CD4-positive, alpha-beta T cell (primary cell): Measurements from ENCODE around the gene HAS3. TPM values are rescaled to one million over a fixed set of nuclear protein-coding genes. Genes with fewer than 3 reads are reported as not detected.

Experiments
- ATAC-seq: fragments of 200-7000 bp; cut with Tn5 transposase; one replicate; pipeline ENCODE4 v1.10.0; 2022; ENCODE audit warnings: mild to moderate bottlenecking; ENCODE audit not compliant: poor library complexity
- CTCF ChIA-PET: fragments of 350-600 bp; sonication (Branson Sonifier 250); formaldehyde crosslinking; loops from one replicate; lab custom pipeline; 2021; ENCODE audit warnings: antibody characterized with exemption, inconsistent platforms; lab: Charles Lee
- POLR2A ChIA-PET: fragments of 350-600 bp; sonication (Branson Sonifier 250); formaldehyde crosslinking; loops from one replicate; lab custom pipeline; 2021; ENCODE audit warnings: antibody characterized with exemption, inconsistent platforms; lab: Charles Lee
- DNase-seq, 14 experiments: peaks; one replicate each; pipeline ENCODE4 v3.0.0-alpha.2; 2013 to 2020; ENCODE audit warnings: mixed read lengths in 2 of 14
- H3K27ac ChIP-seq, 2 donors: one replicate each; pipeline versions ENCODE4 v1.5.1 to v1.7.0; 2013; ENCODE audit warnings: low read length in 2 of 2, low read depth in 1 of 2, mild to moderate bottlenecking in 1 of 2
- H3K27me3 ChIP-seq, 2 experiments: 1 replicate in 1 of 2; 2 replicates in 1 of 2; pipeline versions ENCODE4 v1.6.1 to v1.7.0; 2013; ENCODE audit warnings: low read length in 2 of 2, control low read depth in 1 of 2, mild to moderate bottlenecking in 1 of 2, moderate library complexity in 1 of 2; ENCODE audit not compliant: insufficient read depth in 2 of 2, control insufficient read depth in 1 of 2
- H3K36me3 ChIP-seq: one replicate; pipeline ENCODE4 v1.6.1; 2013; ENCODE audit warnings: low read length, control low read depth; ENCODE audit not compliant: insufficient read depth
- H3K4me1 ChIP-seq: one replicate; pipeline ENCODE4 v1.6.1; 2013; ENCODE audit warnings: low read length, control low read depth; ENCODE audit not compliant: insufficient read depth
- H3K4me3 ChIP-seq: one replicate; pipeline ENCODE4 v1.5.1; 2013; ENCODE audit warnings: mild to moderate bottlenecking, low read length, moderate library complexity
- H3K9me3 ChIP-seq, 2 experiments: 1 replicate in 1 of 2; 2 replicates in 1 of 2; pipeline versions ENCODE4 v1.6.1 to v1.7.0; 2013; ENCODE audit warnings: low read length in 2 of 2, mild to moderate bottlenecking in 2 of 2, control low read depth in 1 of 2, moderate library complexity in 1 of 2; ENCODE audit not compliant: control insufficient read depth in 1 of 2, insufficient read depth in 1 of 2
- H3K27ac Mint-ChIP-seq: one replicate; pipeline ENCODE4 v1.8.0; 2020; ENCODE audit warnings: mixed read lengths
- H3K27me3 Mint-ChIP-seq: one replicate; pipeline ENCODE4 v1.8.0; 2021; ENCODE audit warnings: mixed read lengths
- H3K36me3 Mint-ChIP-seq: one replicate; pipeline ENCODE4 v1.8.0; 2021; ENCODE audit warnings: low read depth, mixed read lengths
- H3K4me1 Mint-ChIP-seq: one replicate; pipeline ENCODE4 v1.8.0; 2021; ENCODE audit warnings: low read depth, mixed read lengths
- H3K4me3 Mint-ChIP-seq: one replicate; pipeline ENCODE4 v1.8.0; 2020; ENCODE audit warnings: mild to moderate bottlenecking, mixed read lengths
- H3K9me3 Mint-ChIP-seq: one replicate; pipeline ENCODE4 v1.8.0; 2020; ENCODE audit warnings: mixed read lengths
- intact Hi-C, 2 experiments: fragments of 100-400 bp; cut with DNase I in 1 of 2; cut with micrococcal nuclease in 1 of 2; formaldehyde crosslinking; loops; one replicate each; pipeline versions ENCODE4 v1.15.1 to v1.9.0; 2023 to 2025; cut with DNase I, micrococcal nuclease
- total RNA-seq, 174 experiments: library from RNA in 2 of 174; stranded (reverse) in 2 of 174; gene quantifications; one replicate each; pipeline ENCODE4 v1.2.3 and lab custom pipeline; 2021 to 2026
- TF ChIP-seq, protein P1 (sequence below): fragments of 200-600 bp; IDR thresholded peaks from one replicate; pipeline ENCODE4 v1.8.0; 2022; ENCODE audit warnings: antibody characterized with exemption, mild to moderate bottlenecking

The HAS3 gene
- total RNA-seq, 2 experiments from 2014 or later: 3.2 to 3.4 TPM

DNA sequence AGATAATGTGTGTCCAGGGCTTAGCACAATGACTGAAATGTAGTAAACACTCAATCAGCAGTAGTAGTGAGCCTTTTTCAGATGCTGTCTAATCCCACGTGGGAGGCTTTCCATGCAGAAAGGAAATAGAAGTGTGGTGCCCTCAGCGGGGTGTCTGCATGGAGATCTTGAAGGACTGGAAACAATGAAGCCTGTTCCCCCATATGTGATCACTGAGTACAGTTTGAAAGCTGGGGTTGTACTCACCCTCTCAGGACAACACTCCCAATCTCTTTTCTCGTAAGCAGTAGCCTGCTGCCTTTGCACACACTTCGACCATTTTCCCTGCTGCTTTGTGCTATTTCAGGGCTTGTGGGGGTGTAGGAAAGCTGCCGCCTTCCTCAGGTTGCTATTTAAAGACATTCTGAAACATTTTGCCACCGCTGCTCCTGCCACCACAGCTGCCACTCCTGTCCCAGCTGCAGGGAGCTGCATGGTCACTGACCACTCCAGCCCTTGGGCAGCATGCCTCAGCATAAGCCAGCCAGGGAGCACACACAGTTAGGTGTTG is 40.6 kb upstream of the HAS3 start:
- no peaks in the 10 kb centered on the region for H3K9me3 ChIP-seq
- Mint-ChIP-seq H3K4me1 (no peaks in the 10 kb centered on the region), H3K36me3 (peaks cover 33% of the 10 kb centered on the region), H3K9me3 (no peaks in the 10 kb centered on the region), H3K27ac (no peak overlapping the region), H3K27me3 (no peaks in the 10 kb centered on the region), H3K4me3 (no peak overlapping the region)
- ChIA-PET POLR2A (no interaction called here), CTCF (no interaction called here)
- H3K27me3 ChIP-seq: no peaks in the 10 kb centered on the region
- no peak for ATAC-seq
- DNase-seq: no peak
- H3K4me1 ChIP-seq: no peaks in the 10 kb centered on the region
- intact Hi-C loops: no loop called here
- TF ChIP-seq, protein P1, sequence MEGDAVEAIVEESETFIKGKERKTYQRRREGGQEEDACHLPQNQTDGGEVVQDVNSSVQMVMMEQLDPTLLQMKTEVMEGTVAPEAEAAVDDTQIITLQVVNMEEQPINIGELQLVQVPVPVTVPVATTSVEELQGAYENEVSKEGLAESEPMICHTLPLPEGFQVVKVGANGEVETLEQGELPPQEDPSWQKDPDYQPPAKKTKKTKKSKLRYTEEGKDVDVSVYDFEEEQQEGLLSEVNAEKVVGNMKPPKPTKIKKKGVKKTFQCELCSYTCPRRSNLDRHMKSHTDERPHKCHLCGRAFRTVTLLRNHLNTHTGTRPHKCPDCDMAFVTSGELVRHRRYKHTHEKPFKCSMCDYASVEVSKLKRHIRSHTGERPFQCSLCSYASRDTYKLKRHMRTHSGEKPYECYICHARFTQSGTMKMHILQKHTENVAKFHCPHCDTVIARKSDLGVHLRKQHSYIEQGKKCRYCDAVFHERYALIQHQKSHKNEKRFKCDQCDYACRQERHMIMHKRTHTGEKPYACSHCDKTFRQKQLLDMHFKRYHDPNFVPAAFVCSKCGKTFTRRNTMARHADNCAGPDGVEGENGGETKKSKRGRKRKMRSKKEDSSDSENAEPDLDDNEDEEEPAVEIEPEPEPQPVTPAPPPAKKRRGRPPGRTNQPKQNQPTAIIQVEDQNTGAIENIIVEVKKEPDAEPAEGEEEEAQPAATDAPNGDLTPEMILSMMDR: no peak
- no peak overlapping the region for H3K4me3 ChIP-seq
- peaks cover 4% of the 10 kb centered on the region for H3K36me3 ChIP-seq
- H3K27ac ChIP-seq: no peak overlapping the region

DNA sequence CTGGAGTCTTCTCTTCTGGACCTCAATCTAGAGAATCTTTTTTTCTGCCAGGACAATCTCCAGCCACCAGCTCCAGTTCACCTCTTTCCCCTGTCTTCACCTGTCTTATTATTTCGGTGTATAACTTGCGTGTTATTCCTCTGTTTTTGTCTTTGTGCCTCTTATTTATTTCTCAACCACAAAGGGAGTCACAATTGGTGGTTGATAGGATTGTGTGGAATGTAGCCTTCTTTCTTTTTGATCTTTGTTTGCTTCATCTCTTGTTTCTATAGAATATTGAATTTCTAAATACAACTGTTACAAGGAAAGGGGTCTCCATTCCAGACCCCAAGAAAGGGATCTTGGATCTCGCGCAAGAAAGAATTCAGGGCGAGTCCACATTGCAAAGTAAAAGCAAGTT is 35.9 kb upstream of the HAS3 start:
- Mint-ChIP-seq H3K27ac (no peak overlapping the region), H3K9me3 (no peaks in the 10 kb centered on the region), H3K27me3 (no peaks in the 10 kb centered on the region), H3K36me3 (peaks cover 14% of the 10 kb centered on the region), H3K4me3 (no peak overlapping the region), H3K4me1 (no peaks in the 10 kb centered on the region)
- no peak for ATAC-seq
- Histone ChIP-seq H3K36me3 (peaks cover 2% of the 10 kb centered on the region), H3K4me3 (no peak overlapping the region), H3K4me1 (no peaks in the 10 kb centered on the region), H3K27ac (no peak overlapping the region), H3K9me3 (no peaks in the 10 kb centered on the region), H3K27me3 (no peaks in the 10 kb centered on the region)
- DNase-seq: no peak
- intact Hi-C loops: no loop called here
- ChIA-PET CTCF (no interaction called here), POLR2A (no interaction called here)
- TF ChIP-seq, protein P1: no peak

DNA sequence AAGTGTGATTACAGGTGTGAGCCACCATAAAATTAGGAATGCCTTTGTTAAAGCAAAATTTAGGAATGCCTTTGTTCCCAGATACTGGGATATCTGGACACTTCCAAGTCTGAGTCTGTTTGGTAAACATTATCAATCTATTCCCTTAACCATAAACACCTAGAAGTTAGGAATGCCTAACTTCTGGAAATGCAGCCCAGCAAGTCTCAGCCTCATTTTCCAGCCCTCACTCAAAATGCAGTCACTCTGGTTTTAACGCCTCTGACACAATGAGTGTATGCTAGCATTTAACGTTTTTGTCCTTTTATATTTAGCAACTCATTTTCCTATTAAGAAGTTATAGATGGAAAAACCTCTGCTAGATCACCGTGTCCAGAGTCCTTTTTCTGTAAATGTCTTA is 34.4 kb upstream of the HAS3 start:
- peaks cover 4% of the 10 kb centered on the region for H3K36me3 Mint-ChIP-seq
- no peak overlapping the region for H3K4me3 Mint-ChIP-seq
- ATAC-seq (no peak), DNase-seq (no peak)
- H3K27ac Mint-ChIP-seq: no peak overlapping the region
- POLR2A ChIA-PET: no interaction called here
- no peaks in the 10 kb centered on the region for H3K9me3 Mint-ChIP-seq
- Histone ChIP-seq H3K27ac (no peak overlapping the region), H3K4me1 (no peaks in the 10 kb centered on the region), H3K4me3 (no peak overlapping the region), H3K27me3 (no peaks in the 10 kb centered on the region), H3K36me3 (peaks cover 2% of the 10 kb centered on the region), H3K9me3 (no peaks in the 10 kb centered on the region)
- no peaks in the 10 kb centered on the region for H3K27me3 Mint-ChIP-seq
- intact Hi-C loops: no loop called here
- CTCF ChIA-PET: no interaction called here
- TF ChIP-seq, protein P1: no peak
- H3K4me1 Mint-ChIP-seq: no peaks in the 10 kb centered on the region
